Measurements from ENCODE around the gene TMEM178A.

- TF ChIP-seq CTCF (IDR thresholded peaks at IDR 0.05) (no peak), POLR2A (IDR thresholded peaks at IDR 0.05) (no peak)
These were observed 31.7 kb downstream of the TMEM178A start for GRCh38 chr2:39697454-39697853.
